GM12872 (cell line): ENCODE data around the gene TAF15.

Source experiments
- TF ChIP-seq, protein P1 (sequence below): IDR thresholded peaks from 3 replicates; pipeline ENCODE4 v1.5.1; 2011; ENCODE audit warnings: low read depth, mild to moderate bottlenecking, low read length, moderate library complexity; ENCODE audit not compliant: insufficient read depth

Gene TAF15

DNA sequence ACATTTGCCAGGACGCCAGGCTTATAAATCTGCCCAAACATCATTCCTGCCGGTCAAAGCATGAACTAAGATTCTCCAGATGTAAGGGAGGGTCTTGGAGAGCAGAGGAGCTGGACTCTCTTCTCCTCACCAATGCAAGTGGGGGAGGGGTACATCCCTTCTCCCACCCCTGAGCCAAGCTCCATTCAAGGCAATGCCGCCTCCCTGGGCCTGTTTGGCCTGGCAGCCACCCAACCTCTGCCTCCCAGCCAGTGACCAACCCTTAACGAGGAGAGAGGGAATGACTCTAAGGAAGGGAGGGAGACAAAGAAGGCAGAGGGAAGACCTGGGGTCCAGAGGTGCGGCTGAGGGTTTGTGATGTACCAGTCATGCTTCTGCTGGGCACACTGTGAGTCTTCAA, 34.8 kb upstream of the TAF15 start:
- TF ChIP-seq, protein P1, sequence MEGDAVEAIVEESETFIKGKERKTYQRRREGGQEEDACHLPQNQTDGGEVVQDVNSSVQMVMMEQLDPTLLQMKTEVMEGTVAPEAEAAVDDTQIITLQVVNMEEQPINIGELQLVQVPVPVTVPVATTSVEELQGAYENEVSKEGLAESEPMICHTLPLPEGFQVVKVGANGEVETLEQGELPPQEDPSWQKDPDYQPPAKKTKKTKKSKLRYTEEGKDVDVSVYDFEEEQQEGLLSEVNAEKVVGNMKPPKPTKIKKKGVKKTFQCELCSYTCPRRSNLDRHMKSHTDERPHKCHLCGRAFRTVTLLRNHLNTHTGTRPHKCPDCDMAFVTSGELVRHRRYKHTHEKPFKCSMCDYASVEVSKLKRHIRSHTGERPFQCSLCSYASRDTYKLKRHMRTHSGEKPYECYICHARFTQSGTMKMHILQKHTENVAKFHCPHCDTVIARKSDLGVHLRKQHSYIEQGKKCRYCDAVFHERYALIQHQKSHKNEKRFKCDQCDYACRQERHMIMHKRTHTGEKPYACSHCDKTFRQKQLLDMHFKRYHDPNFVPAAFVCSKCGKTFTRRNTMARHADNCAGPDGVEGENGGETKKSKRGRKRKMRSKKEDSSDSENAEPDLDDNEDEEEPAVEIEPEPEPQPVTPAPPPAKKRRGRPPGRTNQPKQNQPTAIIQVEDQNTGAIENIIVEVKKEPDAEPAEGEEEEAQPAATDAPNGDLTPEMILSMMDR = no peak

DNA sequence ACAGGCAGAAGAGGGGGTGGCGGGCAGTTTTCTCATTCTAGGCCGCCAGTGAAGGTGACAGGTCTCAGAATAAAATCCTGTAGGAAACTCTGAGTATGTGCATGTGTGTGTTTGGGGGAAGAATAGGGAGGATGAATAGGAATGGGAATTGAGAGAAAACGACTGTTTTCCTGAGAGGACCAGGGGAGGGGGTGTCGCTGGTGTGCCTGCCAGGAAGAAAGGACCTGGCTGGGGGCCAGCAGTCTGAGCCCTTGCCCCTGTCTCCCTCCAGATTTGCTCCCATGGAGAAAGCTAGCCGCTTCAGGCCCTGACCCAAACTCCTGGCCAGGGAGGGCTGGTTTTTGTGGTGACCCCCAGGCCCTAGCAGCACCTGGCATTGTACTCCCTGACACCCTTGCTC, 34.2 kb upstream of the TAF15 start:
- TF ChIP-seq, protein P1 = no peak

DNA sequence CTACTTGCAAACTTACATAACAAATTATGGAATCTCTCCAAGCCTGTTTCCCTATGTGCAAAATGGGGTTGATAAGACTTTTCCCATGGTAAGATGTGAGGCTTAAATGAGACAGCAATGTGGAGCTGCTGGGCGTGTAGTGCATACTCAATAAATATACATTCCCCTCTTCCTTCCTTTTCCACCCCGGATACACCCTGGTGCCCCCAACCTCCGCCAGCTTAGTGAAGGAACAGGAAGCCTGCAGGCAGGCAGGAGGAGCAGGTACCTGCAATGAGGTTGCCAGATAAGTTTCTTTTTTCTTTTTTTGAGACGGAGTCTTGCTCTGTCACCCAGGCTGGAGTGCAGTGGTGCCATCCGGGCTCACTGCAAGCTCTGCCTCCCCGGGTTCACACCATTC, 33.7 kb upstream of the TAF15 start:
- TF ChIP-seq, protein P1 = no peak

DNA sequence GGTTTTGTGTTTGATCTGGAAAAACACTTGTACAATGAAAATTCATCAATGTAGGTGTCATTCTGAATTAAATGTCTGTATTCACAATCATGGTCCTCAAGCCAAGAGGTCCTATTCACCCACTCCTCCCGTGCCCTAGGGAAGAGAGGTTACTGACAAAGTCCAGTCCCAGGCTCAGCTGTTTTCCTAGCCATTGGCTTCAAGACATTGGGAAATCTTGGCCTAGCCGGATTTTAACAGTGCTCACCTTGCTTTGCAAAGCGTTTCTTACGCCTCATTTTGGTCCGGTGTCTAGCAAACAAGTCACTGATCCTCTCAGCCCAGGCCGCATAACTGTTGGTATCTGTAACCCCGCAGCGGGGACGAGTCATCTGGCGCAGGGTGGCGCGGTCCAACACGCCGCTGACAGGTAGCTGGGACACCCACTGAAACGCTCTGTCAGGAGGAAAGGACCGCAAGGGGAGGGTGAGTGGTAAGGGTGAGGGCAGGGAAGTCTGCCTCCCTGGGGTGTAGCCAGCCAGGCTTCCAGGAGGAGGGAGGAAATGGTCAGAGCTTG, 30.6 kb upstream of the TAF15 start:
- TF ChIP-seq, protein P1 = no peak

DNA sequence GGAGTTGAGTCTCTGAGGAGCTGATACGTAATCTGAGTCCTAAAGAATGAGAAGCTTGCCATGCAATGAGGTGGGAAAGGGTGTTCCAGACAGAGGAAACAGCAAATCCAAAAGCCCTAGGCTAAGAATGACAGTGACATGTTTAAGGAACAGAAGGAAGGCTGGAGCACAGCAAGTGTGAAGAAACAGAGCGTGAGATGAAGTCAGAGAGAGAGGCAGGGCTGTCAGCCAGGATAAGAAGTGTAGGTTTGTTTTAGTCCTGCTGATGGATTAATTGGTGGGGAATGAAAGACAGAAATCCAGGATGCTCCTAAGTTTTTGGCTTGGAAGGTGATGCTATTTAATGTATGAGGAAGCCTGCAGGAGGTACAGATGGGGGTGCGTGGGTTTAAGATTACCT, 28.3 kb upstream of the TAF15 start:
- TF ChIP-seq, protein P1 = no peak

DNA sequence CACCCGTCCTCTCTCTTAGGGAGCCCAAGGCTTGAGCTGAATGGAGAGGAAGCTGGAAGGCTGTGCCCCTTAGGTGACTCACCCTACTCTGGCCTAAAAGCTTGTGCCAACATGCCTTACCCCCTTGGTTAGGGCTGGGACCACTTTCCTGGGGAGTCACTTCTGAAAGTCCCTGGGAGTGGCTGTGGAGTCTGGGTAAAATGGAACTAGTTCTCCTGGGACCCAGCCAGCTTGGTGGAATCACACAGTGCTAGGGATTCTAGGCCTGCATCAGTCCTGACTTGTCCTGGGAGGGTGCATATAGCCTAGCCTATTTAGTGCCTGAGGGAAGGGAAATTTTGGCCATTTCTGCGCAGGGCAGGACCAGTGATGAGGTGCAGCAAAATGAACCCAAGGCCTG, 24.4 kb upstream of the TAF15 start:
- TF ChIP-seq, protein P1 = no peak

DNA sequence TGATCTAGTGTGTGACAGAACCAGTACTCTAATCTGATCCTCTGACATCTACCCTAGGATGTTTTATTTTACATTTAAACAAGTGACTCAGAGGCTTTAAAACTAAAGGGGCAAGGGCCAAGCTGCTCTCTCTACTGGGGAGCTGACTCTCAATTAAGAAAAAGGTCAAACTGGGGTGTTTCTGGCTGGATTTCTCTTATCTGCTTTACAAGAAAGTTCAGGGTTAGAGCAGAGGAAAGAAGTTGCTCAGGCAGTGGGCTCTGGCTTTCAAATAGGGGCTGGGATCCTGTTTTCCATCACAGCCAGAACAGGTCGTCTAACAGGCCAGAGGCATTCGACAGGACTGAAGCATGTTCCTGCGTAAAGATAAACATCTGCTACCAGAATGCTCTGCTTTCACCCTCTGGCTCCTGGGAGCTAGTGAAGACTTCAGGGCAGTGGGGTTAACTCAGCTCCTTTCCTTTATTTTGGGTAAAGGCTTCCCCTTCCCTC, 22.3 kb upstream of the TAF15 start:
- TF ChIP-seq, protein P1 = no peak
